Gastrocnemius medialis (tissue), 4 donors: ENCODE results near the gene ANHX. TPM values are rescaled to one million over a fixed set of nuclear protein-coding genes. Genes with fewer than 3 reads are reported as not detected.

Source experiments
- ATAC-seq, 2 donors: fragments of 150-250 bp; one replicate each; pipeline ENCODE4 v1.9.1; 2016
- DNase-seq, 2 donors: peaks; one replicate each; pipeline ENCODE4 v3.0.0-alpha.2; 2019
- H3K27ac ChIP-seq, 4 donors: fragments of 200-600 bp; sonication (generic); 1 replicate in 1 of 4; 2 replicates in 3 of 4; pipeline ENCODE4 v1.5.1; 2016 to 2018; ENCODE audit warnings: mild to moderate bottlenecking in 2 of 4, moderate library complexity in 1 of 4
- H3K27me3 ChIP-seq, 3 donors: fragments of 200-600 bp; sonication (generic) in 2 of 3; 1 replicate in 1 of 3; 2 replicates in 2 of 3; pipeline versions ENCODE4 v1.5.1 to v1.6.0; 2016 to 2019; ENCODE audit warnings: mild to moderate bottlenecking in 1 of 3, moderate library complexity in 1 of 3
- H3K36me3 ChIP-seq, 2 donors: fragments of 200-600 bp; sonication (generic) in 1 of 2; one replicate each; pipeline ENCODE4 v1.5.1; 2017 to 2018
- H3K4me1 ChIP-seq, 2 donors: fragments of 200-600 bp; sonication (generic) in 1 of 2; one replicate each; pipeline ENCODE4 v1.5.1; 2016 to 2017; ENCODE audit warnings: mild to moderate bottlenecking in 2 of 2
- H3K4me3 ChIP-seq, 4 donors: fragments of 200-600 bp; sonication (generic) in 3 of 4; 1 replicate in 1 of 4; 2 replicates in 3 of 4; pipeline ENCODE4 v1.5.1; 2016 to 2019; ENCODE audit warnings: mild to moderate bottlenecking in 2 of 4
- H3K9me3 ChIP-seq, 3 donors: fragments of 200-600 bp; sonication (generic) in 2 of 3; 1 replicate in 1 of 3; 2 replicates in 2 of 3; pipeline ENCODE4 v1.5.1; 2016 to 2019
- POLR2A ChIP-seq, 2 donors: fragments of 450-650 bp; IDR thresholded peaks; one replicate each; pipeline ENCODE4 v1.6.1; 2017; ENCODE audit warnings: antibody characterized with exemption in 2 of 2, mild to moderate bottlenecking in 2 of 2, moderate library complexity in 2 of 2
- in situ Hi-C, 4 donors: fragments of 200-750 bp; cut with MboI; loops; one replicate each; pipeline versions ENCODE4 v1.15.0 to v1.8.0; 2017; ENCODE audit warnings: low sequenced_read_pairs in 4 of 4
- intact Hi-C: fragments of 100-400 bp; cut with DNase I; formaldehyde crosslinking; loops from one replicate; pipeline ENCODE4 v1.15.1; 2023; ENCODE audit warnings: low total_unique reads
- total RNA-seq, 4 donors: library from RNA; depleted of rRNA; stranded (reverse); fragments of >200 nt; gene quantifications; one replicate each; pipeline versions ENCODE4 v1.1.0 to v1.2.3, GENCODE V29; 2016
- TF ChIP-seq, protein P1 (sequence below), 5 experiments: fragments of 450-650 bp in 3 of 5; fragments of 200-600 bp in 2 of 5; sonication (generic) in 2 of 5; IDR thresholded peaks in 4 of 5; conservative IDR thresholded peaks in 1 of 5; 1 replicate in 4 of 5; 2 replicates in 1 of 5; pipeline ENCODE4 v1.5.1; 2016 to 2019; ENCODE audit warnings: antibody characterized with exemption in 5 of 5, mild to moderate bottlenecking in 3 of 5, moderate library complexity in 3 of 5

The ANHX gene
- total RNA-seq, 4 donors from 2014 or later, result not detected

DNA sequence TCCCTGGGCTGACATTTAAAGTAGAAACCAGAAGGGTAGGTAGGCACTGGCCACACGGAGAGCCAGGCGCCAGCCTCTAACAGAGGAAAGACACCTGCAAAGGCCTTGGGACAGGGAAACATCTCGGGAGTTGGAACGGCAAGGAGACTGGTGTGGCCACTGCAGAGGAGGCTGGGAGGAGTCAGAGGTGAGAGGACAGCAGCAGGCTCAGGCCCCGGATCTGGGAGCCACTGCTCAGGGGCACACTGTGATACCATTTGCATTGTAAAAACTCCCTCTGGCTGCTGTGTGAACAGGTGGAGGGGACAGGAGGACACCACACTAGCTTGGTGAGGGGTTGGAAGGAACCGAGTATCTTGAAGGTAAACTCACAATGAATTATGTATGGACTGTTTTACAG is 2.7 kb downstream of the ANHX start:
- Histone ChIP-seq H3K4me3 (no peak overlapping the region), H3K36me3 (no peaks in the 10 kb centered on the region), H3K9me3 (peaks cover 0 to 9% (median 0%) of the 10 kb centered on the region in 3 donors), H3K4me1 (no peaks in the 10 kb centered on the region), H3K27ac (no peak overlapping the region), H3K27me3 (peaks cover 0 to 3% (median 0%) of the 10 kb centered on the region in 3 donors)
- DNase-seq (no peak), ATAC-seq (no peak)
- in situ Hi-C loops (no loop called here), intact Hi-C loops (no loop called here)
- TF ChIP-seq, protein P1, sequence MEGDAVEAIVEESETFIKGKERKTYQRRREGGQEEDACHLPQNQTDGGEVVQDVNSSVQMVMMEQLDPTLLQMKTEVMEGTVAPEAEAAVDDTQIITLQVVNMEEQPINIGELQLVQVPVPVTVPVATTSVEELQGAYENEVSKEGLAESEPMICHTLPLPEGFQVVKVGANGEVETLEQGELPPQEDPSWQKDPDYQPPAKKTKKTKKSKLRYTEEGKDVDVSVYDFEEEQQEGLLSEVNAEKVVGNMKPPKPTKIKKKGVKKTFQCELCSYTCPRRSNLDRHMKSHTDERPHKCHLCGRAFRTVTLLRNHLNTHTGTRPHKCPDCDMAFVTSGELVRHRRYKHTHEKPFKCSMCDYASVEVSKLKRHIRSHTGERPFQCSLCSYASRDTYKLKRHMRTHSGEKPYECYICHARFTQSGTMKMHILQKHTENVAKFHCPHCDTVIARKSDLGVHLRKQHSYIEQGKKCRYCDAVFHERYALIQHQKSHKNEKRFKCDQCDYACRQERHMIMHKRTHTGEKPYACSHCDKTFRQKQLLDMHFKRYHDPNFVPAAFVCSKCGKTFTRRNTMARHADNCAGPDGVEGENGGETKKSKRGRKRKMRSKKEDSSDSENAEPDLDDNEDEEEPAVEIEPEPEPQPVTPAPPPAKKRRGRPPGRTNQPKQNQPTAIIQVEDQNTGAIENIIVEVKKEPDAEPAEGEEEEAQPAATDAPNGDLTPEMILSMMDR (IDR thresholded peaks at IDR 0.05 in 4 of 5, conservative IDR thresholded peaks at IDR 0.05 in 1 of 5), result no peak
- TF ChIP-seq POLR2A (IDR thresholded peaks at IDR 0.05), result no peak

DNA sequence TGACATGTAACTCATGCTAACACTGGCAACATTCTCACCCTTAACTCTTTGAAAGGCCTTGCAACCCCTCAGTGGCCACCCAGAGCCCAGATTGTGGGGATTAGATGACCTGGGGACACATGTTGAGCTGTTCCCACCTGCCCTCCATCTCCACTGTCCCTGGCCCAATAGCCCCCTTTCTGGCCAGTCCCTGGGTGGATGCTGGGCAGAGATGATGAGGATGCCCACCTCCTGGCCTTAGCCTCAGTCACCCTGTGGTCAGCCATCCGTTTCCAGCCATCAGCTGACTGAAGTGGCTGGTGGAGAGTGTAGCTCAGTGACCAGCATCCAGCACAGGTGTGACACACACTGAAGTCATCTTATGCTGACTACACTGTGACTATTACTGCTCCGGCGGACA is 4.7 kb downstream of the ANHX start:
- no peaks in the 10 kb centered on the region for H3K4me1 ChIP-seq
- H3K27me3 ChIP-seq, result peaks cover 0 to 3% (median 0%) of the 10 kb centered on the region in 3 donors
- in situ Hi-C loops (no loop called here), intact Hi-C loops (no loop called here)
- H3K36me3 ChIP-seq, result no peaks in the 10 kb centered on the region
- H3K27ac ChIP-seq, result no peak overlapping the region
- ATAC-seq, result no peak
- TF ChIP-seq, protein P1 (IDR thresholded peaks at IDR 0.05 in 4 of 5, conservative IDR thresholded peaks at IDR 0.05 in 1 of 5), result no peak
- no peak for TF ChIP-seq POLR2A (IDR thresholded peaks at IDR 0.05)
- H3K9me3 ChIP-seq, result no peaks in the 10 kb centered on the region
- no peak overlapping the region for H3K4me3 ChIP-seq
- DNase-seq, result no peak

- ATAC-seq (no peak), DNase-seq (no peak)
- intact Hi-C loops, result no loop called here
- no peaks in the 10 kb centered on the region for H3K27me3 ChIP-seq
- TF ChIP-seq, protein P1 (IDR thresholded peaks at IDR 0.05 in 4 of 5, conservative IDR thresholded peaks at IDR 0.05 in 1 of 5), result no peak
- no peak for TF ChIP-seq POLR2A (IDR thresholded peaks at IDR 0.05)
- no peaks in the 10 kb centered on the region for H3K36me3 ChIP-seq
- H3K4me3 ChIP-seq, result no peak overlapping the region
- no peaks in the 10 kb centered on the region for H3K4me1 ChIP-seq
- no peak overlapping the region for H3K27ac ChIP-seq
- in situ Hi-C loops, result no loop called here
- H3K9me3 ChIP-seq, result no peaks in the 10 kb centered on the region
These were observed 8.3 kb downstream of the ANHX start for GRCh38 chr12:133227281-133227852.

GRCh38 chr12:133226690-133227089 is 9.0 kb downstream of the ANHX start:
- Histone ChIP-seq H3K27ac (no peak overlapping the region), H3K4me1 (no peaks in the 10 kb centered on the region), H3K9me3 (no peaks in the 10 kb centered on the region), H3K27me3 (no peaks in the 10 kb centered on the region), H3K4me3 (no peak overlapping the region), H3K36me3 (no peaks in the 10 kb centered on the region)
- DNase-seq, result no peak
- TF ChIP-seq, protein P1 (IDR thresholded peaks at IDR 0.05 in 4 of 5, conservative IDR thresholded peaks at IDR 0.05 in 1 of 5), result no peak
- no peak for TF ChIP-seq POLR2A (IDR thresholded peaks at IDR 0.05)
- no peak for ATAC-seq
- intact Hi-C loops, result no loop called here
- in situ Hi-C loops, result no loop called here

- DNase-seq, result no peak
- no peaks in the 10 kb centered on the region for H3K4me1 ChIP-seq
- no peak for ATAC-seq
- no peaks in the 10 kb centered on the region for H3K36me3 ChIP-seq
- intact Hi-C loops, result no loop called here
- no peaks in the 10 kb centered on the region for H3K9me3 ChIP-seq
- H3K27ac ChIP-seq, result no peak overlapping the region
- in situ Hi-C loops, result no loop called here
- no peak overlapping the region for H3K4me3 ChIP-seq
- H3K27me3 ChIP-seq, result no peaks in the 10 kb centered on the region
- no peak for TF ChIP-seq POLR2A (IDR thresholded peaks at IDR 0.05)
- TF ChIP-seq, protein P1 (IDR thresholded peaks at IDR 0.05 in 4 of 5, conservative IDR thresholded peaks at IDR 0.05 in 1 of 5), result no peak
These were observed 10.2 kb downstream of the ANHX start for GRCh38 chr12:133225527-133225926.
